Glutamatergic neuron (in vitro differentiated cells): ENCODE results near the gene FAM81B. TPM values are rescaled to one million over a fixed set of nuclear protein-coding genes. Genes with fewer than 3 reads are reported as not detected.

Experiments
- DNase-seq: peaks from one replicate; pipeline ENCODE4 v3.0.0; 2022
- H3K27ac Mint-ChIP-seq: one replicate; pipeline ENCODE4 v1.8.0; 2020; ENCODE audit warnings: mild to moderate bottlenecking, mixed read lengths, inconsistent platforms; ENCODE audit not compliant: unreplicated experiment
- H3K27me3 Mint-ChIP-seq: one replicate; pipeline ENCODE4 v1.8.0; 2020; ENCODE audit warnings: mild to moderate bottlenecking, moderate library complexity, mixed read lengths, inconsistent platforms; ENCODE audit not compliant: unreplicated experiment
- H3K36me3 Mint-ChIP-seq: one replicate; pipeline ENCODE4 v1.8.0; 2020; ENCODE audit warnings: mild to moderate bottlenecking, mixed read lengths, inconsistent platforms; ENCODE audit not compliant: unreplicated experiment
- H3K4me1 Mint-ChIP-seq: one replicate; pipeline ENCODE4 v1.8.0; 2020; ENCODE audit warnings: mild to moderate bottlenecking, low read depth, mixed read lengths, inconsistent platforms; ENCODE audit not compliant: unreplicated experiment
- H3K4me3 Mint-ChIP-seq: one replicate; pipeline ENCODE4 v1.8.0; 2020; ENCODE audit warnings: mild to moderate bottlenecking, mixed read lengths, inconsistent platforms; ENCODE audit not compliant: unreplicated experiment
- H3K9me3 Mint-ChIP-seq: one replicate; pipeline ENCODE4 v1.8.0; 2020; ENCODE audit warnings: mild to moderate bottlenecking, moderate library complexity, mixed read lengths, inconsistent platforms; ENCODE audit not compliant: unreplicated experiment
- CTCF ChIP-seq: fragments of 200-600 bp; sonication (generic); IDR thresholded peaks from one replicate; pipeline ENCODE4 v1.5.0; 2021; ENCODE audit not compliant: partially characterized antibody, unreplicated experiment
- total RNA-seq: library from RNA; stranded (reverse); fragmentation: NEBNext Ultra II Directional; extraction: Animal tissue kit (Norgen Biotek cat#: 25700); gene quantifications from one replicate; pipeline ENCODE4 v1.2.1, GENCODE V29; 2021; ENCODE audit not compliant: unreplicated experiment

FAM81B gene
- total RNA-seq, 1 donor from 2014 or later, result not detected

- Mint-ChIP-seq H3K9me3 (peaks cover 2% of the 10 kb centered on the region), H3K4me1 (no peaks in the 10 kb centered on the region), H3K36me3 (no peaks in the 10 kb centered on the region), H3K4me3 (no peak overlapping the region), H3K27me3 (no peaks in the 10 kb centered on the region), H3K27ac (no peak overlapping the region)
- TF ChIP-seq CTCF, result no peak
- no peak for DNase-seq
Measured at GRCh38 chr5:95448789-95449188, 57.6 kb downstream of the FAM81B start.

- Mint-ChIP-seq H3K9me3 (peaks cover 2% of the 10 kb centered on the region), H3K27me3 (no peaks in the 10 kb centered on the region), H3K4me1 (no peaks in the 10 kb centered on the region), H3K4me3 (no peak overlapping the region), H3K27ac (no peak overlapping the region), H3K36me3 (no peaks in the 10 kb centered on the region)
- no peak for TF ChIP-seq CTCF
- no peak for DNase-seq
Measured at GRCh38 chr5:95449460-95449859, 58.3 kb downstream of the FAM81B start.

GRCh38 chr5:95454536-95454935 is 63.4 kb downstream of the FAM81B start:
- no peaks in the 10 kb centered on the region for H3K27me3 Mint-ChIP-seq
- H3K4me3 Mint-ChIP-seq, result no peak overlapping the region
- no peak for DNase-seq
- TF ChIP-seq CTCF, result no peak
- no peak overlapping the region for H3K27ac Mint-ChIP-seq
- H3K9me3 Mint-ChIP-seq, result no peaks in the 10 kb centered on the region
- no peaks in the 10 kb centered on the region for H3K36me3 Mint-ChIP-seq
- H3K4me1 Mint-ChIP-seq, result no peaks in the 10 kb centered on the region

- TF ChIP-seq CTCF, result no peak
- Mint-ChIP-seq H3K9me3 (no peaks in the 10 kb centered on the region), H3K4me3 (no peak overlapping the region), H3K4me1 (no peaks in the 10 kb centered on the region), H3K36me3 (peaks cover 7% of the 10 kb centered on the region), H3K27ac (no peak overlapping the region), H3K27me3 (no peaks in the 10 kb centered on the region)
- DNase-seq, result no peak
Measured at GRCh38 chr5:95460665-95461064, 69.5 kb downstream of the FAM81B start.

GRCh38 chr5:95471487-95471886 is 80.3 kb downstream of the FAM81B start:
- Mint-ChIP-seq H3K27ac (no peak overlapping the region), H3K36me3 (peaks cover 5% of the 10 kb centered on the region), H3K4me1 (no peaks in the 10 kb centered on the region), H3K27me3 (peaks cover 1% of the 10 kb centered on the region), H3K4me3 (no peak overlapping the region), H3K9me3 (peaks cover 2% of the 10 kb centered on the region)
- DNase-seq, result no peak
- no peak for TF ChIP-seq CTCF
